Suppressor macrophage treated with lipopolysaccharide for 4 hours (primary cell): ENCODE measurements around the gene ZKSCAN4.

Source experiments
- DNase-seq: peaks from one replicate; pipeline ENCODE4 v3.0.0-alpha.2; 2020

ZKSCAN4 gene

GRCh38 chr6:28252009-28252975 lies at the start of gene ZKSCAN4:
ZKSCAN4 (minus strand) TSS chr6:28252269; CDS start chr6:28251980, 289 bp downstream.
- DNase-seq: peak; percentile 92

- no peak for DNase-seq
Observed at GRCh38 chr6:28296520-28297060, 44.5 kb upstream of the ZKSCAN4 start.

- no peak for DNase-seq
Observed at GRCh38 chr6:28295326-28295725, 43.3 kb upstream of the ZKSCAN4 start.

- DNase-seq: no peak
Observed at GRCh38 chr6:28291573-28291972, 39.5 kb upstream of the ZKSCAN4 start.

GRCh38 chr6:28282926-28283325 lies 30.9 kb upstream of the ZKSCAN4 start:
- DNase-seq: no peak

- peak; percentile 55 for DNase-seq
Observed at GRCh38 chr6:28281288-28282064, 29.4 kb upstream of the ZKSCAN4 start, which contains the start of gene PGBD1. PGBD1 (plus strand) TSS chr6:28281572; CDS start chr6:28283814, 2,242 bp downstream.

- DNase-seq: no peak
Observed at GRCh38 chr6:28280595-28281287, 28.7 kb upstream of the ZKSCAN4 start.

GRCh38 chr6:28277746-28278145 lies 25.7 kb upstream of the ZKSCAN4 start:
- DNase-seq: no peak

GRCh38 chr6:28274888-28275287 lies 22.8 kb upstream of the ZKSCAN4 start:
- DNase-seq: no peak

- peak; percentile 58 for DNase-seq
Observed at GRCh38 chr6:28269492-28269891, 17.4 kb upstream of the ZKSCAN4 start.

- no peak for DNase-seq
Observed at GRCh38 chr6:28267695-28268059, 15.6 kb upstream of the ZKSCAN4 start.

- peak; percentile 89 for DNase-seq
Observed at GRCh38 chr6:28266962-28267694, 15.1 kb upstream of the ZKSCAN4 start, which contains the start of gene ZSCAN26. ZSCAN26 (plus strand) TSS chr6:28267143; CDS start chr6:28271920, 4,777 bp downstream.

GRCh38 chr6:28266563-28266961 lies 14.5 kb upstream of the ZKSCAN4 start:
- no peak for DNase-seq

- DNase-seq: no peak
Observed at GRCh38 chr6:28264834-28265401, 12.8 kb upstream of the ZKSCAN4 start.

GRCh38 chr6:28263922-28264321 lies 11.9 kb upstream of the ZKSCAN4 start:
- DNase-seq: no peak

- DNase-seq: peak; percentile 85
Observed at GRCh38 chr6:28258877-28259777, 7.1 kb upstream of the ZKSCAN4 start, which contains the start of gene NKAPL. NKAPL (plus strand) TSS chr6:28259297; CDS start chr6:28259372, 75 bp downstream.

- DNase-seq: no peak
Observed at GRCh38 chr6:28257042-28257441, 5.0 kb upstream of the ZKSCAN4 start.

GRCh38 chr6:28254121-28254519 lies 2.1 kb upstream of the ZKSCAN4 start:
- DNase-seq: peak; percentile 36

- peak; percentile 16 for DNase-seq
Observed at GRCh38 chr6:28251661-28252008, 434 bp downstream of the ZKSCAN4 start.

- no peak for DNase-seq
Observed at GRCh38 chr6:28250747-28251146, 1.3 kb downstream of the ZKSCAN4 start.
